CD4-positive, alpha-beta T cell treated with Interleukin-6 for 4 hours (primary cell): Measurements from ENCODE around the gene TAS2R40.
"Not testable (repeated sequence)": the region's sequence is repeated elsewhere in the genome, so short reads cannot be mapped to it uniquely, and the experiment has no call there.

Source experiments
- DNase-seq: peaks from one replicate; pipeline ENCODE4 v3.0.0-alpha.2; 2020; ENCODE audit warnings: mixed read lengths

The TAS2R40 gene

GRCh38 chr7:143252006-143252405, 30.2 kb downstream of the TAS2R40 start:
- DNase-seq = peak; percentile 19

GRCh38 chr7:143255564-143255963, 33.7 kb downstream of the TAS2R40 start:
- DNase-seq = no peak

- DNase-seq = no peak
These were observed 34.5 kb downstream of the TAS2R40 start for GRCh38 chr7:143256325-143256724.

- DNase-seq = no peak
These were observed 35.1 kb downstream of the TAS2R40 start for GRCh38 chr7:143256932-143257331.

GRCh38 chr7:143257501-143257900, 35.7 kb downstream of the TAS2R40 start:
- DNase-seq = no peak

- DNase-seq = peak; percentile 34
These were observed 37.0 kb downstream of the TAS2R40 start for GRCh38 chr7:143258831-143259230.

GRCh38 chr7:143259765-143260164, 37.9 kb downstream of the TAS2R40 start:
- DNase-seq = no peak

- DNase-seq = no peak
These were observed 40.1 kb downstream of the TAS2R40 start for GRCh38 chr7:143261901-143262300.

- peak; percentile 89 for DNase-seq
These were observed 41.7 kb downstream of the TAS2R40 start, which contains the start of gene GSTK1 for GRCh38 chr7:143263266-143264195. Gene GSTK1 (plus strand): TSS chr7:143263441. CDS start chr7:143263514, 73 bp downstream.

GRCh38 chr7:143264196-143264568, 42.3 kb downstream of the TAS2R40 start:
- DNase-seq = not testable (repeated sequence)

- peak; percentile 32 for DNase-seq
These were observed 43.3 kb downstream of the TAS2R40 start for GRCh38 chr7:143265017-143265693.

- no peak for DNase-seq
These were observed 47.4 kb downstream of the TAS2R40 start for GRCh38 chr7:143269251-143269650.

- DNase-seq = no peak
These were observed 49.4 kb downstream of the TAS2R40 start for GRCh38 chr7:143271240-143271639.
